Activated T-helper 1 cell treated with Interleukin-2 at 50 U/mL for 16 hours (primary cell): ENCODE data around the gene GTPBP6.
A peak's percentile ranks its signal among the peaks of the same experiment; 100 is the strongest.
"Not testable (repeated sequence)": the region's sequence is repeated elsewhere in the genome, so short reads cannot be mapped to it uniquely, and the experiment has no call there.

Experiments used
- DNase-seq: peaks from one replicate; pipeline ENCODE4 v3.0.0-alpha.2; 2020; ENCODE audit warnings: low read depth

GTPBP6 gene

GRCh38 chrX:334971-335757, 16.6 kb upstream of the GTPBP6 start:
- DNase-seq: no peak

GRCh38 chrX:334331-334891, 15.8 kb upstream of the GTPBP6 start:
- no peak for DNase-seq

GRCh38 chrX:333611-334311, 15.2 kb upstream of the GTPBP6 start:
- DNase-seq: no peak

- DNase-seq: no peak
These were observed 14.5 kb upstream of the GTPBP6 start for GRCh38 chrX:332916-333610.

GRCh38 chrX:332496-332860, 13.9 kb upstream of the GTPBP6 start:
- no peak for DNase-seq

- no peak for DNase-seq
These were observed 13.4 kb upstream of the GTPBP6 start for GRCh38 chrX:331825-332495.

GRCh38 chrX:331151-331824, 12.7 kb upstream of the GTPBP6 start:
- DNase-seq: no peak

- DNase-seq: no peak
These were observed 12.1 kb upstream of the GTPBP6 start for GRCh38 chrX:330726-331150.

- DNase-seq: not testable (repeated sequence)
These were observed 11.6 kb upstream of the GTPBP6 start for GRCh38 chrX:330141-330725.

- DNase-seq: no peak
These were observed 10.8 kb upstream of the GTPBP6 start for GRCh38 chrX:329291-329910.

- no peak for DNase-seq
These were observed 9.1 kb upstream of the GTPBP6 start for GRCh38 chrX:327660-328126.

GRCh38 chrX:324664-325063, 6.1 kb upstream of the GTPBP6 start:
- DNase-seq: not testable (repeated sequence)

- no peak for DNase-seq
These were observed 5.4 kb upstream of the GTPBP6 start for GRCh38 chrX:323721-324628.

- no peak for DNase-seq
These were observed 1.7 kb upstream of the GTPBP6 start for GRCh38 chrX:320126-320783.

GRCh38 chrX:319579-320125, 1.1 kb upstream of the GTPBP6 start:
- DNase-seq: no peak

- peak; percentile 88 for DNase-seq
These were observed 393 bp downstream of the GTPBP6 start for GRCh38 chrX:318068-318738.

- DNase-seq: no peak
These were observed 1.1 kb downstream of the GTPBP6 start for GRCh38 chrX:317424-318067.
